ENCODE data around the gene CCSAP.

CCSAP gene

GRCh38 chr1:229300099-229300757 lies 42.6 kb downstream of the CCSAP start:
- ATAC-seq = no peak
- TF ChIP-seq ZNF565 (CRISPR knock-in tag; conservative IDR thresholded peaks at IDR 0.05; ENCODE audit: low read depth) (no peak), SNAI2 (CRISPR knock-in tag; IDR thresholded peaks at IDR 0.05) (no peak), CSDC2 (CRISPR knock-in tag; IDR thresholded peaks at IDR 0.05) (no peak), CSRNP3 (CRISPR knock-in tag; IDR thresholded peaks at IDR 0.05) (no peak), ZFP3 (CRISPR knock-in tag; IDR thresholded peaks at IDR 0.05) (no peak), ZNF8 (CRISPR knock-in tag; IDR thresholded peaks at IDR 0.05) (no peak), ESRRG (CRISPR knock-in tag; IDR thresholded peaks at IDR 0.05) (no peak), ZC3H10 (CRISPR knock-in tag; IDR thresholded peaks at IDR 0.05) (no peak), ARNTL (CRISPR knock-in tag; IDR thresholded peaks at IDR 0.05; ENCODE audit: borderline replicate concordance, low read depth) (no peak), PATZ1 (CRISPR knock-in tag; IDR thresholded peaks at IDR 0.05; ENCODE audit: borderline replicate concordance) (no peak), OSR1 (CRISPR knock-in tag; IDR thresholded peaks at IDR 0.05) (no peak), ZFP30 (CRISPR knock-in tag; IDR thresholded peaks at IDR 0.05) (no peak), CREB5 (CRISPR knock-in tag; IDR thresholded peaks at IDR 0.05; ENCODE audit: low read depth) (no peak), TCF4 (CRISPR knock-in tag; IDR thresholded peaks at IDR 0.05; ENCODE audit: borderline replicate concordance) (no peak), POU6F1 (CRISPR knock-in tag; IDR thresholded peaks at IDR 0.05; ENCODE audit: borderline replicate concordance, low read depth) (no peak), TOX (CRISPR knock-in tag; IDR thresholded peaks at IDR 0.05; ENCODE audit: borderline replicate concordance) (no peak), RARB (CRISPR knock-in tag; IDR thresholded peaks at IDR 0.05) (no peak), ZNF70 (CRISPR knock-in tag; IDR thresholded peaks at IDR 0.05) (no peak)

GRCh38 chr1:229298887-229299503 lies 43.9 kb downstream of the CCSAP start:
- TF ChIP-seq ESRRG (CRISPR knock-in tag; IDR thresholded peaks at IDR 0.05) = no peak
- TF ChIP-seq ZFP30 (CRISPR knock-in tag; IDR thresholded peaks at IDR 0.05) = no peak
- TF ChIP-seq ZC3H10 (CRISPR knock-in tag; IDR thresholded peaks at IDR 0.05) = no peak
- no peak for TF ChIP-seq RARB (CRISPR knock-in tag; IDR thresholded peaks at IDR 0.05)
- no peak for TF ChIP-seq CREB5 (CRISPR knock-in tag; IDR thresholded peaks at IDR 0.05; ENCODE audit: low read depth)
- TF ChIP-seq ZFP3 (CRISPR knock-in tag; IDR thresholded peaks at IDR 0.05) = no peak
- no peak for TF ChIP-seq GLIS3 (CRISPR knock-in tag; IDR thresholded peaks at IDR 0.05)
- ATAC-seq = no peak

- no peak for ATAC-seq
- TF ChIP-seq CSDC2 (CRISPR knock-in tag; IDR thresholded peaks at IDR 0.05) (no peak), OSR1 (CRISPR knock-in tag; IDR thresholded peaks at IDR 0.05) (no peak), TCF4 (CRISPR knock-in tag; IDR thresholded peaks at IDR 0.05; ENCODE audit: borderline replicate concordance) (no peak), PPARA (CRISPR knock-in tag; IDR thresholded peaks at IDR 0.05; ENCODE audit: borderline replicate concordance) (no peak), BACH2 (CRISPR knock-in tag; IDR thresholded peaks at IDR 0.05; ENCODE audit: borderline replicate concordance) (no peak), ARNTL (CRISPR knock-in tag; IDR thresholded peaks at IDR 0.05; ENCODE audit: borderline replicate concordance, low read depth) (no peak), ISL1 (CRISPR knock-in tag; IDR thresholded peaks at IDR 0.05) (no peak), ZFP30 (CRISPR knock-in tag; IDR thresholded peaks at IDR 0.05) (no peak), ZC3H10 (CRISPR knock-in tag; IDR thresholded peaks at IDR 0.05) (no peak), ZFP3 (CRISPR knock-in tag; IDR thresholded peaks at IDR 0.05) (no peak), ZNF565 (CRISPR knock-in tag; conservative IDR thresholded peaks at IDR 0.05; ENCODE audit: low read depth) (no peak), RARB (CRISPR knock-in tag; IDR thresholded peaks at IDR 0.05) (no peak), ZNF70 (CRISPR knock-in tag; IDR thresholded peaks at IDR 0.05) (no peak), CSRNP3 (CRISPR knock-in tag; IDR thresholded peaks at IDR 0.05) (no peak), POU6F1 (CRISPR knock-in tag; IDR thresholded peaks at IDR 0.05; ENCODE audit: borderline replicate concordance, low read depth) (no peak), ZNF8 (CRISPR knock-in tag; IDR thresholded peaks at IDR 0.05) (no peak)
Observed at GRCh38 chr1:229298420-229298819, 44.4 kb downstream of the CCSAP start.

Measured in SK-N-SH treated with all-trans-retinoic acid at 6 μM for 48 hours (cell line).